ENCODE data around the gene MTRR.
A peak's percentile ranks its signal among the peaks of the same experiment; 100 is the strongest.
"Not testable (repeated sequence)": the region's sequence is repeated elsewhere in the genome, so short reads cannot be mapped to it uniquely, and the experiment has no call there.

Gene MTRR

DNA sequence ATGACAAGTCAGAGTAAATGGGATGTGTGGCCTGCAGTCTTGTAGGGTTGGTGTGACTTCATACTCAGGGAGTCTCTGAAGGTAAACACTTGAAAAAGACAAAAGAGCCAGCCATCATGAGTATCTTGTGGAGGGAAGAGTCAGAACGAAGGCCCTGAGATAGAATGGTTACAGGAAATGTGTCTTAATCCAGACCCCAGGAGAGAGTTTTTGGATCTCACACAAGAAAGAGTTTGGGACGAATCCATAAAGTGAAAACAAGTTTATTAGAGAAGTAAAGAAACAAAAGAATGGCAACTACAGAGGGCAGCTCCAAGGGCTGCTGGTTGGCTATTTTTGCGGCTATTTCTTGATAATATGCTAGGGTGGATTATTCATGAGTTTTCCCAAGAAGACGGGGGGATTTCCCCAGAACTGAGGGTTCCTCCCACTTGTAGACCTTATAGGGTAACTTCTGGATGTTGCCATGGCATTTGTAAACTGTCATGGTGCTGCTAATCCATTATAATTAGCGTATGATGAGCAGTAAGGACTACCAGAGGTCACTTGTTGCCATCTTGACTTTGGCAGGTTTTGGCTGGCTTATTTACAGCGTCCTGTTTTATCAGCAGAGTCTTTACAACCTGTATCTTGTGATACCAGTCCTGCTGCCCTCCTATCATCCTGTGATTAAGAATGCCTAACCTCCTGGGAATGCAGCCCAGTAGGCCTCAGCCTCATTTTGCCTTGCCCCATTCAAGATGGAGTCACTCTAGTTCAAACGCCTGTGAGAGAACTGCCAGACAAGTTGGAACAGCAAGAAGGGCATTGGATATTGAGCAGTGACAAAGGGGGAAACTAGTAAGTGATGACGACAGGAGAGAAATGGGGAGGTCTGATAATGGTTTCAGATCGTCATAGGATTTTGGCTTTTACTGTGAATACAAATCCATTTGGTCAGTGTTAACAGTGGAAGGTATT lies 34.0 kb downstream of the MTRR start:
- no peak for DNase-seq

DNA sequence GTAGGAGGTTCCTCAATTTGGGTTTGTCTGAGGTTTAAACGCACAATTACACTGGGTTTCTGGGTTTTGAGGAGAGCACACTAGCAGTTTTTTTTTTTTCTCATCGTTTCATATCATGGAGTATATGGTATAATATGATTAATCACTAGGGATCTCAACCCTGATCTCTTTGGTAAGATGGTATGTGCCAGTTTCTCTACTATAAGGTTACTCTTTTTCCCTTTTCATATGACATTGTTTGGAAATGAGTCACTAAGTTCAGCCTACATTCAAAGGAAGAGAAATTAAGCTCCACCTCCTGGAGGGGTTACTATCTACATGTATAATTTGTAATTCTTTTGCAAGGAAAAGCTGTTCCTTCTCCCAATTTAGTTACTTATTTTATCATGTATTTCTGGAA lies 35.2 kb downstream of the MTRR start:
- no peak for DNase-seq

DNA sequence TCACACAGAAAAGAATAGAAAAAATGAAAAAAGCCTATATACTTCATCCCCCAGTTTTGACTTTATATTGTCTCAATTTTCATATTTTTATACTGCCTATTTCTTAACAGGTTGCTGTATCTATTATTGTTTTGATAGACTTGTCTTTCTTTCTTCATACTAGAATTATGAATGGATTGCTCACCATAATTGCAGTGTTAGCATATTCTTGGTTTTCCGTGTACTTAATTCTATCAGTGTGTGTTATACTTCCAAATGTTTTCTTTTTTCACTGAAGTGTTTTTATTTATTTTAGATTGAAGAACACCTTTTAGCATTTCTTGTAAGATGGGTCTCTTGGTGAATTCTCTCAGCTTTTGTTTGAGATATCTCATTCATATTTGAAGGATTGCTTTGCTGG lies 38.7 kb downstream of the MTRR start:
- DNase-seq, result no peak

DNA sequence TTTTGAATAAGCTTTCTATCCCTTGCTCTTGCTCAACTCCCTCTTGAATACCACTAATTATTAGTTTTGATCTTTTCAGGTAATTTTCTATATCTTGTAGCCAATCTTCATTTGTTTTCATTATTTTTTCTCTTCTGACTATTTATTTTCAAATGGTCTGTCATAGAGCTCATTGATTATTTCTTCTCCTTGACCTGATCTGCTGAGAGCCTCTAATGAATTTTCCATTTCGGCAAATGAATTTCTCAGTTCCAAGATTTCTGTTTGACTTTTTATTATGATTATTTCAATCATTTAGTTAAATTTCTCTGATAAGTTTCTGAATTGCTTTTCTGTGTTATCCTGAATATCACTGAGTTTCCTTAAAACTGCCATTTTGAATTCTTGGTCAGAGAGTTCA lies 39.4 kb downstream of the MTRR start:
- no peak for DNase-seq

DNA sequence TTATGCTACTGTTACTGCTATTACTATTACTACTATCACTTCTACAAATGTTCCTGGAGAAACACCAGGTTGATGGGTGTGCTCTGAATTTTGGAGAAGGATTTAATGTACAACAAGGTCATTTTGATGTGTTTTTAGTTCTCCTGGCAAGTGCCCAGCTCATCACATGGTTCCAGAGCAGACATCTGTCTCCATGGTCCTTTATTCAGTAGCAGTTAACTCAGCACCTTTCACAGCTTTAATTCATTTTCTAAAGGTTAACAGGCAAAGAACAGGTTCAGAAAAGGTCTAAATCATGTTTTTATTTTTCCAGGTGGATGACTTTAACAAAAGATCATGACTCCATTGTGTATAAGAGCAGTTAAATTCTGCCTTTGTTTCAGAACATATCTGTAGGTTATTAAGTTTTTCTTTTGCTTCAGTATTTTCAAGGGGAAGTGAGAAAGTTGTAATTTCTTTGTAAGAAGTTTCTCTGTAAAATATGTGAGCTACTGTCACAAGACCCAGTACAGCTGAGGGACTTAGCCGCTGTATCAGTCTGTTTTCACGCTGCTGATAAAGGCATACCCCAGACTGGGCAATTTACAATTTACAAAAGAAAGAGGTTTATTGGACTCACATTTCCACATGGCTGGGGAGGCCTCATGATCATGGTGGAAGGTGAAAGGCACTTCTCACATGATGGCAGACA lies 41.9 kb downstream of the MTRR start:
- no peak for DNase-seq

DNA sequence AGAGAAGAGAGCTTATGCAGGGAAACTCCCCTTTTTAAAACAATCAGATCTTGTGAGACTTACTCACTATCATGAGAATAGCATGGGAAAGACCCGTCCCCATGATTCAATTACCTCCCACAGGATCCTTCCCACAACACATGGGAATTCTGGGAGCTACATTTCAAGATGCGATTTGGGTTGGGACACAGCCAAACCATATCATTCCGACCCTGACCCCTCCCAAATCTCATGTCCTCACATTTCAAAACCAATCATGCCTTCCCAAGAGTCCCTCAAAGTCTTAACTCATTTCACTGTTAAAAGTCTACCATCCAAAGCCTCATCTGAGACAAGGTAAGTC lies 42.5 kb downstream of the MTRR start:
- not testable (repeated sequence) for DNase-seq

DNA sequence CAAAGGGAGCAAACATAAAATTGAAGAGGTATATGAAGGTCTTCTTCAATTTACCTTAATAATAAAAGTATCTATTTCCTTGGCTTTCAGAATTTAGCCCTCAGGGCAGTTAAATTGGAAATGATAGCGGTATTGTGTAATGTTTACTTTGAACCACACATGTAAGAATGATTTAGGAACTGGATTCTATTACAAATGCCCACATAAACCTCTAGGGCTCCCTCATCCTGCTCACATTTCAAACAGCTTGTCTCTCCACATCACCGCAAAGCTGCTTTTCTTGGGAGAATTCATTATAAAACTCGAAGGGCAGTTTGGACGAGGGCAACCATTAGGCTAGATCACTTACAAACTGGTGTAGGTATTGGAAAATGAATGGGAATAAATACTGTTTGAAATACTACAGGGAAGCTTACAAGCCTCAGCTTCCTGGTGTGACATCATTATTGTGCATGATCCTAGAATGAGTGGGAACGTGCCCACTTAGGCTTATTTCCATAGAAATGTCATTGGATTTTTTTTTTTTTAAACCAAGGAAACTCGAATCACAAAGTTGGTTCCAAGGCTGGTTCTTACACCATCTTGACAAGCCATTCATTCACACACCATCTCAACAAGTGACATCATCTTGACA lies 47.3 kb downstream of the MTRR start:
- DNase-seq, result no peak

DNA sequence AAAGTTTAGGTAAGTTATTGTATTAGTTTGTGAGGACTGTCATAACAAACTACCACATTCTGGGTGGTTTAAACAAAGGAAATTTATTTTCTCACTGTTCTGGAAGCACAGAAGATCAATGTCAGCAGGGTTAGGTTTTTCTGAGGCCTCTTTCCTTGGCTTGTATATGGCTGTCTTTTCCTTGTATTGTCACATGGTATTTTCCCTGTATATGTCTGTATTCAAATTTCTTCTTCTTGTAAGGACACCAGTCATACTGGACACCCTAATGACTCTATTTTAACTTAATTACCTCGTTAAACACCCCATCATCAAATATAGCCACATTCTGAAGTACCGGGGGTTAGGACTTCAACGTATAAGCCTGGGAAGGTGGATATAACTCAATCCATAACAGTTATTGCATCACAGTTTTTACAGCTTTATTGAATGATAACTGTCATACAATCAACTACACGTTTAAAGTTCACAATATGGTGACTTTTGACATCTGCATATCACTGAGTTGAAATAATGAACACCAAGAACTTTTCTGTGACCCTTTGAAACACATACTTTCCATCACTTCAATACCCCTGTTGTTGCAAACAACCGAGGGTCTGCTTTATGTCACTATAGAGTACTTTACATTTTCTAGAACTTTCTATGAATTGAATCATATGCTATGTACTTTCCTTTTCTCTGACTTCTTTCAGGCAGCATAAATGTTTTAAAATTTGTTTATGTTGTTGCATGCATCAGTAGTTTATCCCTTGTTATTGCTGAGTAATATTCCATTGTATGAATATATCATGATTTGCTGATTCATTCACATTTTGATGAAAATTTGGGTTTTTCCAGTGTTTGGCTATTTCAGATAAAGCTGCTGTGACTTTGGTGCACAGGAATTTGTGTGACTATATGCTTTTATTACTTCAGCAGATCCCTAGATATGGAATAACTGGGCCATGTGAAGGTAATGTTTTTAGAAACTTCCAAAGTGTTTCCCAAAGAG lies 48.5 kb downstream of the MTRR start:
- no peak for DNase-seq

DNA sequence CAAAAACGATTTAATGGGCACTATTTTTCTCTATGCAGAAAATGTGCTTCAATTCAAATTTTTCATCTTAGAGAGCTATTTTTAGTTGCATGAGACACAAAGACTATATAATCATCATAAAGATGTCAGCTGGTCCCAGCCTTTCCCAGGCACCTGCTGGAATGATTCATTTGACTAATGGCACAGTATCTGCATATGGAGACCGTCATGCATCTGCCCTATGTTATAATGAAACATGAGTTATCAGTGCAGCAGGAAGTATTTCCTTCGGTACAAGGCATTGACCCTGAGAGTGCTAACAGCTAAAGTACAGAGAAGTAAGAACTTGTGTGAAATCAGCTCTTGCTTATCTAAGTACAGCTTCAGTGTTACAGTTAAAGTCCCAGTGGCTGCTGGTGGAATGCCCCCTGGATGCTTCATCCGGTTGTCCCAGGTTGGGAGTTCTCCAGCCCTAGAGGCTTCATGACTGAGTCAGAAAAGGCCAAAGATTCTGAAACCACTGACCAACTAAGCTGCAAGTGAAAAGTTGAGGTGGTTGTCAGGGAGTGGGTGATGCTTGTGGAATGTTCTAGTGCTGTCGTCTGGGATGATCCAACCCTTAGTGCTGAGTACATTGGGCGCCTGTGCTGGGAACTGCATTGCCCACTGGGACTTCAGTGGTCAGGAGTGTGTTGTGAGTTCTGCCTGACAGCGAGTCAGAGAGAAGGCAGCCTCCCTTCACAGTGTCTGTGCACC lies 57.2 kb downstream of the MTRR start:
- no peak for DNase-seq

DNA sequence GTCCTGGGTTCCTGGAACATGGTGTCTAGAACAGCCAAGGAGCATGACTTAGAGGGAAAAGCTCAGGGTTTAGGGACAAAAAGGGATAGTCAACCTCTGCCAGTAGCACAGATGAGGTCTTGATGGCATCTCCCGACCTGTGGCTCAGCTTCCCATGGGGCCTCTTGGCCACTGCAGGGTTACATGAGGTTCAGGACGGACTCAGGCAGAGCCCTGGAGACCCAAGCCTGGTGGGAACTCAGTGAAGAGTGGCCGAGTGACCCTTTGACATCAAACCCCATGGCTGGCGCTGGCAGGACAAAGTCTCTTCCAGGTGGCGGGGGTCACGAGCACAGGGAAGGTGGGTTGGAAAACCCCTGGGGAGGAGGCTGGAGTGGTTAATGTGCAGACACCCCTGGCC lies 57.8 kb downstream of the MTRR start:
- no peak for DNase-seq

DNA sequence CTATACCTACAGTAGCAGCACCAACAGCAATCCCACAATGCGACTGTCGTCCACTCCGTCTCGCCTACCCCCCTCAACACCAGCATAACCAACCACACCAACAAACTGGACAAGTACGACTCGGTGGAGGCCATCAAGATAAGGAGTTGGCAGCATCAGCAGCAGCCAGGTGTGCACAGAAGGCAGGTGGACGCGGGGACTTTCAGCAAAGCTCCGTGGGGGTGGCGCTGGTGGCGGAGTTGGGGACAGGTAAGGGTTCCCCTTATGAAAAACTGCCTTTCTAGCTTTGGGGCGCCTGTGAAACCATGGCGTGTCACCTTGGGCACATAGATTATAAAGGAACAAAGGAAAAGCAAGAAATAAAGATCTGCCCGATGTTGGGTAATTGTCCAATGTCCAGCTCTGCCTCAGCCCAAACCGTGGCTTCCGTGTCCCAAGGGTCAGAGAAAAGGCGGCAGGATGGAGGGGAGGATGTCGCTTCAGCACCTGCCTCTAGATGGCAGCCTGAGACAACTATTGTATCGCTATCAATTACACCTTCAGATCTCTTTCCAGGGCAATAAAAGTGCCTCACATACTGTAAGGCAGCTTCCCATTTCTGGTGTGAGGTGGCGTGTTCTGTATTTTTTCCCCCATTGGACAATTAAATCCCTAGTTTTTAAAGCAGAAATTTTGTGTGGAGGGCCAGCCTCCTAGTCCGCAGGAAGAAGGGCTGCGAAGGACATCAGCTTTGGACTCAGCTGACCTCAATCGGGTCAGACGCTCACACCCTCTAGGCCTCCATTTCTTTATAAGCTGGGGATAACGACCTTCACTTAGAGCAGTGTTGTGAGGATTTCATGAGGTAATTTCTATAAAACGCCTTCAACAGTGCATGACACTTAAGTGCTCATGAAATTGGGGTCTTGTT lies 58.8 kb downstream of the MTRR start:
- peak; percentile 8 for DNase-seq

DNA sequence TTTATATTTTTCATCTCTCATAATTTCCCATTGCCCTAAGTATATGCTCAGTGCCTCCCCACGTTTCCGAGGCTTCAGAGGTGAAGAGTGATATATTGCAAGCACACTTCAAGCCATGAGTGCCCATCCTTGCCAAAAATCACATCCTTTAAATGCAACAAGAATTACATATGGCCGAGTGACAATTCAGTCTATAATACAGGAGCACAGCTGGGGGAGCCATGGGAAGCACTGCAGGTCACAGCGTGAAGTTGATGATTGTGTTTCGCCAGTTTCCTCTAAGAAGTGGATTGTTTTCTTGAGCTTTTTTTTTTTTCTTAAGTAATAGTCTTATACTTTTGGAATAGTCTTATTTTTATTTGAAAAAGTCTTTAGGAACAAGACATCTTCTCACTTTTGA lies 61.1 kb downstream of the MTRR start:
- no peak for DNase-seq

DNA sequence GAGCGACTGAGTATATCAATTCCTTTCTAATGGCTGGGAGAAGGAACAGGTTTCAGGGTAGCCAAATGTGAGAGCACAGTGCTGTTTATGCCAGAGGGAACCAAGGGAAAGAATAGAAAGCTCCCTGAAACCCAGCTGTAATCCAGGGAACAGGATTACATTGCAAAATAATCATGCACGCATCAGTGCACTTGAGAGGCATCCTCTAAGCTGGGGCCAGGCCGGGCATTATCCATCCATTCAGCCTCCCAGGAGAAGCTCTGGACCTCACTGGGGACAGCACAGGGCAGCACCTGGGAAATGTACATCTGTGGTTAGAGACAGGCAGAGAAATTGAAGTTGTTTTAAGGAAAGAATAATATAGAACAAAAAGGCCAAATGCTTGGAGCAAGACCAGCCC lies 72.7 kb downstream of the MTRR start:
- DNase-seq, result no peak

DNA sequence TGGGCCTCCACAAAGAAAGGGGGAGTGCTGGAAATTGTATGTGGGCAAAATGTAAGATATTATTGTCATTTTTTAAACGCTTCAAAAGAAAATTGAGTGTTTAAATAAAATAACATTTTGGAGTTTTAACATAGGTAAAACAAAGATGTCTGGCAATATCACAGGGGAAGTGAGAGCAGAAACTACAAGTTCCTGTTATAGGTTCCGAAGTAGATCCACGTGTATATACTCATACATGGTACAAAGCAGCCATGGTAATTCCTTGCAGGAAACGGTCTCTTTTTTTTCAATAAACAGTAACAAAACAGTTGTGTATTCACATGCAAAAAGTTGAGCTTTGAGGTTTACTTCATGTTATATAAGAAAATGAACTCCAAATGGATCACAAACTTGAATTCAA lies 78.4 kb downstream of the MTRR start:
- DNase-seq, result no peak
